ENCODE measurements around the gene LYPLAL1. TPM values are rescaled to one million over a fixed set of nuclear protein-coding genes. Genes with fewer than 3 reads are reported as not detected.

LYPLAL1 gene
- polyA plus RNA-seq, 1 donor (not counting 4 experiments of a cell fraction or from before 2014, with no cell fraction given): 41.1 TPM

DNA sequence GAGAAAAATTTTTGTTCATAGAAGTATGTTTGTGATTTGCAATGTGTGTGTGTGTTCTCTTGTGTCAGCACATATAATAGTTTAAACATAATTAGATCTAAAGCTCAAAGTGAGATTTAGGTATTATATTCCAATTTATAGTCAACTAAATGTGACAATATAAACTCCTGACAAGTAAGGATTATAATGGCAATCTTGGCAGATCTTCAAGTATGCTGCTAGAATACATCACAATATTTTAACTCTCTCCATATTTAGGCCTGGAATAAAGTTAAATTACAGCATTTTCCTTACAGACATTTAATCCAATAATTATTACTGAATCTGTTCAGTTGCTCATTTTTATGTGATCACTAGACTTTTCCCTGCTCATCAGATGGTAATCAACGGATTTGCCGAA lies 65.8 kb downstream of the LYPLAL1 start:
- H4K20me1 ChIP-seq (ENCODE audit: control insufficient read depth, extremely low read depth, insufficient read depth, low read length): no peaks in the 10 kb centered on the region
- no peaks in the 10 kb centered on the region for H3K79me2 ChIP-seq (ENCODE audit: control insufficient read depth, insufficient read depth, low read length)
- no peak overlapping the region for H3K27ac ChIP-seq (ENCODE audit: control insufficient read depth, insufficient read depth, low read length)
- H3K4me3 ChIP-seq (ENCODE audit: control insufficient read depth in 2 of 3, extremely low read depth in 1 of 3, insufficient read depth in 2 of 3, low read depth in 1 of 3, low read length in 3 of 3): no peak overlapping the region
- DNase-seq (ENCODE audit: low read depth, low spot score): no peak
- H3K9me1 ChIP-seq (ENCODE audit: control insufficient read depth, extremely low read depth, insufficient read depth, low read length): no peaks in the 10 kb centered on the region
- no peak overlapping the region for H3K4me2 ChIP-seq (ENCODE audit: control insufficient read depth, extremely low read depth, insufficient read depth, low read depth, low read length)
- no peak overlapping the region for H3K9ac ChIP-seq (ENCODE audit: control insufficient read depth, extremely low read depth, insufficient read depth, low read length)
- no peaks in the 10 kb centered on the region for H3K36me3 ChIP-seq (ENCODE audit: control insufficient read depth in 2 of 2, extremely low read depth in 1 of 2, insufficient read depth in 2 of 2, low read length in 2 of 2)
- no peaks in the 10 kb centered on the region for H3K9me3 ChIP-seq (ENCODE audit: control insufficient read depth, low read depth, low read length)
- no peaks in the 10 kb centered on the region for H3K27me3 ChIP-seq (ENCODE audit: control insufficient read depth, extremely low read depth, insufficient read depth, low read length)
- no peaks in the 10 kb centered on the region for H3K4me1 ChIP-seq (ENCODE audit: control insufficient read depth, extremely low read depth, insufficient read depth, low read length)
- dilution Hi-C loops (cut with MboI; ENCODE audit: extremely low pct_ligation_motif_present, low sequenced_read_pairs): no loop called here
- H2AFZ ChIP-seq (ENCODE audit: control insufficient read depth, low read length): no peak overlapping the region
- TF ChIP-seq CTCF (optimal IDR thresholded peaks at IDR 0.05 in 1 of 3, IDR thresholded peaks at IDR 0.05 in 1 of 3, conservative IDR thresholded peaks at IDR 0.05 in 1 of 3; ENCODE audit: extremely low read depth in 1 of 3, insufficient read depth in 2 of 3, low read length in 3 of 3): no peak
- TF ChIP-seq EZH2 (IDR thresholded peaks at IDR 0.05; ENCODE audit: low read length): no peak
- FAIRE-seq: no peak

DNA sequence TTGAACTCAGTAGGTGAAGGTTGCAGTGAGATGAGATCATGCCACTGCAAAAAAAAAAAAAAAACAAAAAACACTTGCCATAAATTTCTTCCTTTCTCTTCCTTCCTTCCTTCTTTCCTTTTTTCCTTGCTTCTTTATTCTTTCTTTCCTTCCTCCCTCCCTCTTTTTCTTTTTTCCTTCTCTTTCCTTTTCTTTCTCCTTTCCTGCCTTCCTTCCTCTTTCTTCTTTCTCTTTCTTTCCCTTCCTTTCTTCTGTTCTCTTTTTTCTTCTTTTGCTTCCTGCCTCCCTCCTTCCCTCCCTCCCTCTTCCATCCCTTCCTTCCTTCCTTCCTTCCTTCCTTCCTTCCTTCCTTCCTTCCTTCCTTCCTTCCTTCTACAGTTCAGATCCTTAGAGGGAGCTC lies 71.2 kb downstream of the LYPLAL1 start:
- H3K36me3 ChIP-seq (ENCODE audit: control insufficient read depth in 2 of 2, extremely low read depth in 1 of 2, insufficient read depth in 2 of 2, low read length in 2 of 2): no peaks in the 10 kb centered on the region
- H3K27me3 ChIP-seq (ENCODE audit: control insufficient read depth, extremely low read depth, insufficient read depth, low read length): no peaks in the 10 kb centered on the region
- no peak overlapping the region for H2AFZ ChIP-seq (ENCODE audit: control insufficient read depth, low read length)
- H4K20me1 ChIP-seq (ENCODE audit: control insufficient read depth, extremely low read depth, insufficient read depth, low read length): no peaks in the 10 kb centered on the region
- no peak overlapping the region for H3K4me3 ChIP-seq (ENCODE audit: control insufficient read depth in 2 of 3, extremely low read depth in 1 of 3, insufficient read depth in 2 of 3, low read depth in 1 of 3, low read length in 3 of 3)
- no peaks in the 10 kb centered on the region for H3K4me1 ChIP-seq (ENCODE audit: control insufficient read depth, extremely low read depth, insufficient read depth, low read length)
- FAIRE-seq (no peak), DNase-seq (ENCODE audit: low read depth, low spot score) (no peak)
- H3K79me2 ChIP-seq (ENCODE audit: control insufficient read depth, insufficient read depth, low read length): no peaks in the 10 kb centered on the region
- H3K27ac ChIP-seq (ENCODE audit: control insufficient read depth, insufficient read depth, low read length): no peak overlapping the region
- no peaks in the 10 kb centered on the region for H3K9me1 ChIP-seq (ENCODE audit: control insufficient read depth, extremely low read depth, insufficient read depth, low read length)
- H3K9me3 ChIP-seq (ENCODE audit: control insufficient read depth, low read depth, low read length): no peaks in the 10 kb centered on the region
- H3K9ac ChIP-seq (ENCODE audit: control insufficient read depth, extremely low read depth, insufficient read depth, low read length): no peak overlapping the region
- no peak for TF ChIP-seq EZH2 (IDR thresholded peaks at IDR 0.05; ENCODE audit: low read length)
- TF ChIP-seq CTCF (optimal IDR thresholded peaks at IDR 0.05 in 1 of 3, IDR thresholded peaks at IDR 0.05 in 1 of 3, conservative IDR thresholded peaks at IDR 0.05 in 1 of 3; ENCODE audit: extremely low read depth in 1 of 3, insufficient read depth in 2 of 3, low read length in 3 of 3): no peak
- dilution Hi-C loops (cut with MboI; ENCODE audit: extremely low pct_ligation_motif_present, low sequenced_read_pairs): no loop called here
- no peak overlapping the region for H3K4me2 ChIP-seq (ENCODE audit: control insufficient read depth, extremely low read depth, insufficient read depth, low read depth, low read length)
